Measurements from ENCODE around the gene COL15A1.
"Not testable (repeated sequence)": the region's sequence is repeated elsewhere in the genome, so short reads cannot be mapped to it uniquely, and the experiment has no call there.

Gene COL15A1

DNA sequence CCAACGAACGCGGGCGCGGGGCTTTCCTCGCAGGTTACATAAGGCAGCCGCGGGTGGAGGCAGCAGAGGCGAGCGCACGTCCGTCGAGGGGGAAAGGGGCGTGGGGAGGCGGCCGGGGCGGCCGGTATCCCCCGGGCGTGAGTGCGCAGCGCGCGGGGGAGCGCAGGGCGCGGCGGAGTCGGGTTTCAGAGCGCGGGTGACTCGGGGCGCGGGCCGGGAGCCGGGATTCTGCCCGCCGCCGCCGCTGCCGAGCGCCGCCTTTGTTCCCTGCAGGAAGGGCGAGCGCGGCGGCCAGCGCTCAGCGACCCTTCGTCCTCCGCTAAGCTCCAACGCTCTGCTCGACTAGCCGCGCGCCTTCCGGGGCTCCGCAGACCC is at the start of gene COL15A1:
TSS of gene COL15A1 (plus strand) at position 226 of the 375 bp plus-strand sequence. CDS start 155 bp downstream, outside the sequence.
- no peak for DNase-seq

- no peak for DNase-seq
These were observed 49.5 kb upstream of the COL15A1 start for GRCh38 chr9:98894171-98894570.

DNA sequence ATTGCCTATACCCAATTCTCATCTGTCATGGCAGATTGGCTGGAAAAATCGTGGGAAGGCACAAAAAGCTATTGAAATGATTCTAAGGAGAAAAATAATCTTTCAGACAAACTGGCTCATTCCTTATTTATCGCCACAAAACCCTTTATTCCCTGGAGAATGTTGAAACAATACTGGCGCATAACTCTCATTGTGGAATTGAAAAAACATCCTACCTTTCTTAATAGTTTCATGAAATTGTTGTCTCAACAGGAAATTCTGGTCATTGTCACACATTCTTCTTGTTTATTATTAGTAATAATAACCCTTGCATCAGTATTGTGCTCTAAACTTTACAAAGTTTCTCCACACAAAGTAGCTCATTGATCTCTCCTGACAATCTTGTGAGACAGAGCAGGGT is 48.9 kb upstream of the COL15A1 start:
- DNase-seq = no peak

DNA sequence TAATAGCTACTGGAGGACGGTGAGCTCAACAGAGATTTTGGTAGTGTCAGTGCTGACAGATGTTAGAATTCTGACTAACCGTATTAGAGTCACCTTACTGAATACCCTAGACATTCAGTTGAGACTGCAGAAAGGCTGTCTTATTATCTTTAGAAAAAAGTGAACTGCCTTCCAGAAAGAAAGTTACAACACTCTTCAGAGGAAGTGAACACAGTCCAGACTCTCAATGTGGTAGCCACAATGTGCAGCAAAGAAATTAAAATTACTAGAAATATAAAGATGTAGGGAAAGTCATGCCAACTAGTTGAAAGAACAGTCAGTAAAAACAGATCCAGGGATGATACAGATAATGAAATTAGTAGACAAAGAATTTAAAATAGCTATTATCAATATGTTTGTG is 47.1 kb upstream of the COL15A1 start:
- DNase-seq = no peak

- no peak for DNase-seq
These were observed 46.0 kb upstream of the COL15A1 start for GRCh38 chr9:98897745-98898144.

DNA sequence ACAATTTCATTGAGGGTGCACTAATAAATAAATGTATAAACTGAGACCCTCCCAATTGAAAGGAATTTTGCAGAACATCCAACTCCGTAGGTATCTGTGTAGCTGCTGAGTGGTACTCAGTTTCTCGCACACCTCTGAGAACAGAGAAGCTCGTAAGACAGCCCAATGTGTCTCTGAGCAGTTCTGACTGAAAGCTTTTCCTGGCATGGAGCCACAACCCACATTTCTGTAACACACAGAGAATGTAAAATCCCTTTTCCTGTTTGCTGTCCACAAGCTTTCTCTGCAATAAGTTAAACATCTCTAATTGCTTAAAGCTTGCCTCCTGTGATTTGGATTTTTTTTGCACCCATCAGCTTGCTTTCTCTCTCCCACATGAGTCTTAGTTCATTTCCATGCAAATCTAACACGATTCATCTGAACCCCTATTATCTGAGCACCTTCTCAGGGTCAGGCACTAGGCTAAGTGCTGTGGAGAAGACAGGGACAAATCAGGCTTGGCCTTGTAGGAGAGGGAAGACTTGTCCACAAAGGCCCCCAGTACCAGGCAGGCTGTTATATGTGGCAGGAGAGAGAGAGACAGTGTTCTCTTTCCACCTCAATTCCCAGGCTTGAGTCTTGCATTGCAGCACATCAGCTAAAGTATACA is 44.2 kb upstream of the COL15A1 start:
- DNase-seq = no peak

GRCh38 chr9:98900244-98900643 is 43.5 kb upstream of the COL15A1 start:
- DNase-seq = no peak

DNA sequence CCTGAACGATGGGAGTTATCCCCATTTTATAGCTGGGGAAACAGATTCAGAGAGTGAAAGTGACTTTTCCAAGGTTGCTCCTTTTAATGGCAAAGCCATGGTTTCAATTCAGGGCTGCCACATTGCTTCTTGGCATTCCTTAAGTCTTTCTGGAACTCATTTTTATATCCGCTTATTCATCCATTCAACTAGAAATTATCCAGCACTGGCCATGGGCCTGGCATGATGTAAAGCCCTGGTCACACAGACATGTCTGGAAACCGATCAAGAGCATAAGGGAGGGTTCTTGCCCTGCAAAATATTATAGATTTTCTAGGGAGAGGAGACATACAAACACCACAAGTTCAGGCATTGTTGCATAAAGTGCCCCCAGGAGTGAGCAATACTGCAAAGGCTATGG is 43.0 kb upstream of the COL15A1 start:
- no peak for DNase-seq

- not testable (repeated sequence) for DNase-seq
These were observed 41.9 kb upstream of the COL15A1 start for GRCh38 chr9:98901843-98902242.

GRCh38 chr9:98902516-98902915 is 41.2 kb upstream of the COL15A1 start:
- DNase-seq = no peak

- DNase-seq = no peak
These were observed 40.8 kb upstream of the COL15A1 start for GRCh38 chr9:98902925-98903324.

- no peak for DNase-seq
These were observed 39.7 kb upstream of the COL15A1 start for GRCh38 chr9:98903961-98904411.

DNA sequence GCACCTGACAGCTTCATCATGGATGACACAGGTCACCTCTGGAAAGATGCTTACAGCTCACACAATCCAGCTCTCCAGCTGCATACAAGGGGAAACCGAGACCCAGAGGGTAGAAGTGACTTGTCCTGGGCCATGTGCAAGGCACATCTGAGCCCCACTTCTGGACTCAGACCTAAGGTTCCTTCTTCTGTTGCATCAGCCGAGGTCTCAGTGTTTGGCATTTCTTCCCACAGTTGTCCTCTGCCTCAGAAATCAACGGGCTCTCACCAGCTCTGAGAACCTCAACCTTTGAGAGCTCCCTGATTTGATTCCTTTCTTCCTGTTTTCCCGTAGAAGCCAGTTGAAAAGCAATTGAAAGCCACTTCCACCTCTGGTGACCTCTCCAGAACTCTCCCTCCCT is 38.7 kb upstream of the COL15A1 start:
- no peak for DNase-seq

- DNase-seq = no peak
These were observed 37.2 kb upstream of the COL15A1 start for GRCh38 chr9:98906273-98907040.

DNA sequence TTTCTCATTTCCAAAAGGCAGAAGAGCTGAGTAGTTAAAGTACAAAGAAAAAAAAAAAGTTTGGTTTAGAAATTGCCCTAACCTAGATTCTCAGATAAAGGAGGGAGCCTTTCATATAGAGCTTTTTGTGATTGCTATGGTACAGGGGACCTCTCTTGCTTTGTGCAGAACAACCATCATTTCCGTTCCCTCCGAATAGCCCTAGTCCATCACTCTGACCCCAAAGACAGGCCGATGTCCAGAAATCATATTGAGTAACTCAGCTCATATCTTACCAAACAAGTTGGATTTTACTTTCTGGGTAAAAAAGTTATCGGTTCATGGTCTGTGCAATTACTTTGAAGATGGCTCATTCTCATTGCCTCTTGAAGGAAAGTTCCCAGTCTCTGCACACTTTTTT is 36.7 kb upstream of the COL15A1 start:
- DNase-seq = no peak

DNA sequence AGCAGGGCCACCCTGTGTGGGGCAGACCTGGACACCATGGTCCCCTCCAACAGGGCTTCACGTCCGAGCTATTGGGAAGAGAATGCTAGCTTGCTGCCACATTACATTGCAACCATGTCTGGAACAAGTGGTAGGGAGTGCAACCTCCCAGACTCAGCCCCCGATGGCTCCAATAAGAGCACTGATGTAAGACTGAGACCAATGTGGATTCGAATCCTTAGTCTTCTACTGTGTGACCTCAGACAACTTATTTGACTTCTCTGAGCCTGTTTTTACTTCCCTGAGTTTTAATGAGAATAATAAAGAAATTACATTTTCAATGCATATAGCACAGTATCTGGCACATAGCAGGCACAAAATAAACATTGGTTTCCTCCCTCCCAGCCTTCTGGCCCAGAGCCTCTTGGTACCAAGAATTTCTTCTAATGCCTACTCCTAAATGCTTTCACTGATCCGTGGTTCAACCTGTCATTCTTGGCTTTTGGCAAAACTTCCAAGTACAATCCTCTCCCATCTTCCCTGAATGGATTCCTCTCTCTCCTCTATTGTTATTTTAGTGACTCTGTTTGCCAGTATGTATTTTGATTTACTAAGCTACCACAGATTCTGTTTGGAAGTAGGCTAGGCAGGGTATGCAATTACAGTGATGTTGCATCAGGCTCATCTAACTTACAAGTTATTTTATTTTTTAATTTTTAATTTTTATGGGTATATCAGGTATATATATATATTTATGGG is 34.6 kb upstream of the COL15A1 start:
- DNase-seq = no peak

DNA sequence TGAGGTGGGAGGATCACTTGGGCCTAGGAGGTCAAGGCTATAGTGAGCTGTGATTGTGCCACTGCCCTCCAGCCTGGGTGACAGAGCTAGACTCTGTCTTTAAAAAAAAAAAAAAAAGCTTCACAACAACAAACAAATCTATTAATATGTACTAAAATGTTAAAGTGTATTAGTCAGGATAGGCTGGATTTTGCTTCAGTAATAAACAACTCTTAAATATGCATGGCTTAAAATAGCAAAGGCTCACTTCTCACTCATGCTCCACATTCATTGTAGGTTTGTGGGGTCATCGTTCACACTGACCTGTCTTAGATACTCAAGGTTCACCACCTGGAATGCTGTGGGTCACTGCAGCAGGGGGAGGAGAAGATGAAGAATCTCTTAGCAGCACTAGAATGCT is 33.8 kb upstream of the COL15A1 start:
- DNase-seq = no peak

GRCh38 chr9:98911042-98911441 is 32.7 kb upstream of the COL15A1 start:
- no peak for DNase-seq

- DNase-seq = not testable (repeated sequence)
These were observed 32.0 kb upstream of the COL15A1 start for GRCh38 chr9:98911738-98912137.

DNA sequence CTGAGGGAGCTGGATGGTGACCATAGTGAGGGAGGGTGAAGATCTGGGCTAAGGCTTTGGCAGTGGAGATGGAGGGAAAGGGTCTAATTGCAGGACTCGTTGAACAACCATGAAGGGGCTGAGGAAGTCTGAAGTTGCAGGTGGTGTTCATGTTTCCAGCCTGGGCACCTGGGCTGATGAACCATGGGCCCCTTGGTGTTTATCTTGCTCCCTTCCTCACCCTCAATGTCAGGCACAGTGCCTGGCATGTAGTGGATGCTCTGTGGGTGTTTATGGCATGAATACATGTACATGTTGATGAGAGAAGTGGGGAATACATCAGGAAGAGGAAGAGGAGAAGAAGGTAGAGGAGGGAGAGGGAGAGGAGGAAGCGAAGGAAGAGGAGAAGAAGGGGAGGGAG is 31.3 kb upstream of the COL15A1 start:
- DNase-seq = no peak

DNA sequence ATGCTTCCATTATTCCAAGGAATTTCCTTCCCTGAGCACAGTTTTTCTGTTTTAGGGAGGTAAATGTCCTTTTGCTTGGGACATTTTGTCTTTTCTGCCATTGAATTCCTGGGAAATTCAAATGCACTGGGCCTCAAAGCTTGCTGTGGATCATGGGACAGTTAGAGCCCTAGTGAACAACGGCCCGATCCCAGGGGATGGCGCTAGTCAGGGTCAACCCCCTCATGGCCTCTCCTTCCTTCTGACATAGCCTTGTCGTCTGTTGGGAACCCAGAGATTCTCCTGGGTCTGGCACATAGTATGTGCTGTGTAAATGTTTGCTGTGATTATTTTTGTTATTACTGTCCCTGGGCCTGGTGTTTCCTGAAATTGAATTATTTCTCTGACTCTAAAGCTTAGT is 30.7 kb upstream of the COL15A1 start:
- no peak for DNase-seq

- DNase-seq = no peak
These were observed 30.0 kb upstream of the COL15A1 start for GRCh38 chr9:98913705-98914104.

- DNase-seq = no peak
These were observed 28.1 kb upstream of the COL15A1 start for GRCh38 chr9:98915599-98915998.

GRCh38 chr9:98916660-98917059 is 27.0 kb upstream of the COL15A1 start:
- DNase-seq = no peak

All from GDM1 (cell line).